Measurements from ENCODE around the gene IQCK.
A peak's percentile ranks its signal among the peaks of the same experiment; 100 is the strongest.
"Not testable (repeated sequence)": the region's sequence is repeated elsewhere in the genome, so short reads cannot be mapped to it uniquely, and the experiment has no call there.

Gene IQCK, protein sequence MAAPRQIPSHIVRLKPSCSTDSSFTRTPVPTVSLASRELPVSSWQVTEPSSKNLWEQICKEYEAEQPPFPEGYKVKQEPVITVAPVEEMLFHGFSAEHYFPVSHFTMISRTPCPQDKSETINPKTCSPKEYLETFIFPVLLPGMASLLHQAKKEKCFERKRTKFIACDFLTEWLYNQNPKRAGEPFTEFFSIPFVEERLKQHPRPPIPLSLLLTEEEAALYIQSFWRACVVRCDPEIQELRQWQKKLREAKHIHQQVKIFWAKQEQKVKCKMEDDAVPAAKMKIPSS

GRCh38 chr16:19717741-19718623 is at the start of gene IQCK, which contains the start of gene KNOP1:
TSS of gene IQCK (plus strand) at chr16:19718271. CDS start at chr16:19718307, 36 bp downstream.
TSS of gene KNOP1 (minus strand) at chr16:19718227. CDS start at chr16:19715035, 3,192 bp downstream.
- Mint-ChIP-seq H3K27ac (peak within 1 kb of the TSS; percentile 83), H3K4me3 (peak within 1 kb of the TSS; percentile 97), H3K27me3 (no peaks in the 10 kb centered on the region), H3K4me1 (peaks cover 17% of the 10 kb centered on the region), H3K36me3 (peaks cover 10% of the 10 kb centered on the region), H3K9me3 (peaks cover 2% of the 10 kb centered on the region)
- DNase-seq (ENCODE audit: low spot score in 2 of 2) (peak; percentile 76 to 84), ATAC-seq (ENCODE audit: low read depth) (peak; percentile 98)

GRCh38 chr16:19672378-19672777 is 45.7 kb upstream of the IQCK start:
- no peak overlapping the region for H3K4me3 Mint-ChIP-seq
- no peaks in the 10 kb centered on the region for H3K9me3 Mint-ChIP-seq
- no peaks in the 10 kb centered on the region for H3K4me1 Mint-ChIP-seq
- H3K27ac Mint-ChIP-seq = no peak overlapping the region
- DNase-seq (ENCODE audit: low spot score in 2 of 2) = no peak
- ATAC-seq (ENCODE audit: low read depth) = no peak
- H3K36me3 Mint-ChIP-seq = peaks cover 39% of the 10 kb centered on the region
- H3K27me3 Mint-ChIP-seq = no peaks in the 10 kb centered on the region

GRCh38 chr16:19674485-19674884 is 43.6 kb upstream of the IQCK start:
- DNase-seq (ENCODE audit: low spot score in 2 of 2) = no peak
- Mint-ChIP-seq H3K4me3 (no peak overlapping the region), H3K27me3 (no peaks in the 10 kb centered on the region), H3K27ac (no peak overlapping the region), H3K9me3 (no peaks in the 10 kb centered on the region), H3K36me3 (peaks cover 27% of the 10 kb centered on the region), H3K4me1 (no peaks in the 10 kb centered on the region)
- no peak for ATAC-seq (ENCODE audit: low read depth)

DNA sequence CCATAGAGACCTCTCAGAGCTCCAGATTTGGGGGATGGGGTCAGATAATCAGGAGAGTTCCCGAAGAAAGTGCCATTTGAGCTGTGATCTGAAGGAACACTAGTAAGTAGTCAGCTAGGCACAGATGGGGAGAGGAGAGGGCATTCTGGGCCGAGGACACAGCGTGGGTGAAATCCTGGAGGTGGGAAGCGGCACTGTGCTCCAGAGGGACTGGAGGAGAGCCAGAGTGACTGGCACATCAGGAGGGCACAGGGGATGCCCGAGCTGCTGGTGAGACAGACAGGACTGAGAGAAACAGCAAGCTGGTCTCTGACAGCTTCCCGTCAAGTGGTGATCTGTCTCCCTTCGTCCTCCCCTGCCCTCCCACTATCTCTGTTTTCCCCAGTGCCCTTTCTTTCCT is 40.7 kb upstream of the IQCK start:
- no peak for DNase-seq (ENCODE audit: low spot score in 2 of 2)
- Mint-ChIP-seq H3K9me3 (no peaks in the 10 kb centered on the region), H3K27me3 (no peaks in the 10 kb centered on the region), H3K4me1 (no peaks in the 10 kb centered on the region), H3K4me3 (no peak overlapping the region), H3K27ac (no peak overlapping the region), H3K36me3 (peaks cover 30% of the 10 kb centered on the region)
- ATAC-seq (ENCODE audit: low read depth) = no peak

DNA sequence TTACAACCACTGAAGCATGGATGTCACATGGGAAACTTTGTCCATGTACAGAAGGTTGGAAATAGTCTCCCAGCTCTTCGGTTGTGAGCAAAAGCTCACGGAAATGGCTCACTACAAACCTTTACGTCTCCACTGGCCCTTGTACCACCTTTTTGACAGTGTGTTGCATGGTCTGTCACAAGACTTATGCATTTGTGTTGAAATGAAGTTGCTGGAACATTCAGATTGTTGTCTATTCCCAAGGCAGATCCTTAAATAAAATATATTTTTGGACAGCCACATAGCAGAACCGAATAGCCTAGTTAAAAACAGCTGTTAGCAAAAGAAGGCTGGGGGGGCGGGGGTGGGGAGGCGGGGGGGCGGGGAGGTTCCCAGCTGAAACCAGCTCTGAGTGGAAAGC is 39.3 kb upstream of the IQCK start:
- peaks cover 41% of the 10 kb centered on the region for H3K36me3 Mint-ChIP-seq
- H3K27ac Mint-ChIP-seq = no peak overlapping the region

GRCh38 chr16:19679281-19679680 is 38.8 kb upstream of the IQCK start:
- H3K4me3 Mint-ChIP-seq, H3K9me3 Mint-ChIP-seq: not testable (repeated sequence)
- peaks cover 41% of the 10 kb centered on the region for H3K36me3 Mint-ChIP-seq

More for the DNA sequence above, 39.3 kb upstream of the IQCK start:
- Mint-ChIP-seq H3K4me3 (no peak overlapping the region), H3K27me3 (no peaks in the 10 kb centered on the region), H3K4me1 (no peaks in the 10 kb centered on the region), H3K9me3 (no peaks in the 10 kb centered on the region)
- DNase-seq (ENCODE audit: low spot score in 2 of 2) (no peak), ATAC-seq (ENCODE audit: low read depth) (no peak)

GRCh38 chr16:19680881-19681340 is 37.2 kb upstream of the IQCK start:
- Mint-ChIP-seq H3K9me3 (no peaks in the 10 kb centered on the region), H3K27ac (no peak overlapping the region), H3K4me3 (no peak overlapping the region), H3K4me1 (no peaks in the 10 kb centered on the region), H3K36me3 (peaks cover 46% of the 10 kb centered on the region), H3K27me3 (no peaks in the 10 kb centered on the region)
- no peak for ATAC-seq (ENCODE audit: low read depth)
- DNase-seq (ENCODE audit: low spot score in 2 of 2) = no peak

More at GRCh38 chr16:19679281-19679680, 38.8 kb upstream of the IQCK start:
- H3K27me3 Mint-ChIP-seq; DNase-seq (ENCODE audit: low spot score in 2 of 2); ATAC-seq (ENCODE audit: low read depth); H3K27ac Mint-ChIP-seq; H3K4me1 Mint-ChIP-seq: not testable (repeated sequence)

- Mint-ChIP-seq H3K36me3 (peaks cover 47% of the 10 kb centered on the region), H3K4me3 (no peak overlapping the region), H3K27ac (no peak overlapping the region), H3K4me1 (no peaks in the 10 kb centered on the region), H3K9me3 (no peaks in the 10 kb centered on the region), H3K27me3 (no peaks in the 10 kb centered on the region)
- ATAC-seq (ENCODE audit: low read depth) = no peak
- DNase-seq (ENCODE audit: low spot score in 2 of 2) = no peak
Observed at GRCh38 chr16:19681637-19682036, 36.4 kb upstream of the IQCK start.

DNA sequence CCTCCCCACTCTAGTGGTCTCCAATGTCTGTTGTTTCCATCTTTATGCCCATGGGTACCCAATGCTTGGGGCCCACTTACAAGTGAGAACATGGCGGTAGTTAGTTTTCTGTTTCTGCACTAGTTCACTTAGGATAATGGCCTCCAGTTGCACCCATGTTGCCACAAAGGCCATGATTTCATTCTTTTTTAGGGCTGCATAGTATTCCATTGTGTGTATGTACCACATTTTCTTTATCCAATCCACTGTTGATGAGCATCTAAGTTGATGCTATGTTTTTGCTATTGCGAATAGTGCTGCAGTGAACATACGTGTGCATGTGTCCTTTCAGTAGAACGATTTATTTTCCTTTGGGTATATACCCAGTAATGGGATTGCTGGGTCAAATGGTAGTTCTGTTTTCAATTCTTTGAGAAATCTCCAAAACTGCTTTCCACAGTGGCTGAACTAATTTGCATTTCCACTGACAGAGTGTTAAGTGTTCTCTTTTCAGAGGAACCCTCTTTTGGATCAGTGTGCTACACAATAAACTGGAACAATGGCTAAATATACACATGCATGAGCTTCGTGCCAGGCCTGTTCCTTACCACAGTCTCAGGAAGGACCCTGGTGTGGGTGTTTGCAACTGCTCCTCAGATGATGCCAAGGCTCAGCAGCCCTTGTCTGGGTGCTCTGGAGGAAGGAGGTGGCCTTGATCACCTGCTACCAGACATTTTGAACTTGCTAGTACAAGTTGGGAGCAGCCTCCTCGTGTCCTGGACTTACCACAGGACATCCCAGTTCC is 34.4 kb upstream of the IQCK start:
- no peak overlapping the region for H3K4me3 Mint-ChIP-seq

GRCh38 chr16:19685176-19685575 is 32.9 kb upstream of the IQCK start:
- ATAC-seq (ENCODE audit: low read depth) (no peak), DNase-seq (ENCODE audit: low spot score in 2 of 2) (no peak)
- H3K27me3 Mint-ChIP-seq = no peaks in the 10 kb centered on the region
- no peak overlapping the region for H3K27ac Mint-ChIP-seq
- no peak overlapping the region for H3K4me3 Mint-ChIP-seq
- no peaks in the 10 kb centered on the region for H3K4me1 Mint-ChIP-seq
- no peaks in the 10 kb centered on the region for H3K9me3 Mint-ChIP-seq
- peaks cover 55% of the 10 kb centered on the region for H3K36me3 Mint-ChIP-seq

More for the DNA sequence above, 34.4 kb upstream of the IQCK start:
- peaks cover 52% of the 10 kb centered on the region for H3K36me3 Mint-ChIP-seq
- H3K27me3 Mint-ChIP-seq = no peaks in the 10 kb centered on the region
- no peaks in the 10 kb centered on the region for H3K4me1 Mint-ChIP-seq
- H3K27ac Mint-ChIP-seq = no peak overlapping the region
- no peaks in the 10 kb centered on the region for H3K9me3 Mint-ChIP-seq
- ATAC-seq (ENCODE audit: low read depth) = no peak
- DNase-seq (ENCODE audit: low spot score in 2 of 2) = no peak

GRCh38 chr16:19687279-19687678 is 30.8 kb upstream of the IQCK start:
- no peak overlapping the region for H3K27ac Mint-ChIP-seq
- no peak overlapping the region for H3K4me3 Mint-ChIP-seq
- ATAC-seq (ENCODE audit: low read depth) (no peak), DNase-seq (ENCODE audit: low spot score in 2 of 2) (no peak)
- peaks cover 53% of the 10 kb centered on the region for H3K36me3 Mint-ChIP-seq
- H3K9me3 Mint-ChIP-seq = no peaks in the 10 kb centered on the region
- no peaks in the 10 kb centered on the region for H3K27me3 Mint-ChIP-seq
- H3K4me1 Mint-ChIP-seq = no peaks in the 10 kb centered on the region

DNA sequence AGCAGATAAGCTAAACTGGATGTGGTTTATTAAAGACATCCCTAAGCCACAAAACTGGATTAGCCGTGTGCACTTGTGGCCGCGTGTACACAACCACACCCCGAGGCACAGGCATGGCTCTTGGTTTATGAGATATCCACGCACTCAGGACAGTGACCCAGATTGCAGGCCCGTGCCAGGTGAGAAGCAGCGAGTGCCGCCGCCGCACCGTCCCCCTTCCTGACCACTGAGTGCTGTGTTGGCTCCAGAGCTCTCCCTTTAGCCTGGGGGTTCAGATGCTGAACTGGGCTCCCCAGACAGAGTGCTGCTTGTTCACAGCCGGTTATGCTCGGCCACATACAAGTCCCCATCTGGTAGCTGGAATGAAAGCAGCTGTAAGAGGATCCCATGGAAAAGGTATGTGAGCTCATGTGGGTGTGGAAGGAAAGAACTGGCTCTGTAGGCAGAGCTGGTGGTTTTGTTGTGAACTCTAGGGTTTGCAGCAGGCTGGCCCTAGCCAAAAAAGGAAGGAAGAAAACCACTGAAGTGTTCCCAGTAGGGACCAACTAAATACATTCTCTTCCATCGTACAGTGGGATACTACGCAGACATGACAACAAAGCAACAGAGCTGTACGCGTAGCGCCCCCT is 29.6 kb upstream of the IQCK start:
- peaks cover 49% of the 10 kb centered on the region for H3K36me3 Mint-ChIP-seq

GRCh38 chr16:19689342-19689741 is 28.7 kb upstream of the IQCK start:
- Mint-ChIP-seq H3K27ac (no peak overlapping the region), H3K9me3 (no peaks in the 10 kb centered on the region), H3K36me3 (peaks cover 44% of the 10 kb centered on the region), H3K4me3 (no peak overlapping the region), H3K4me1 (no peaks in the 10 kb centered on the region), H3K27me3 (no peaks in the 10 kb centered on the region)
- no peak for DNase-seq (ENCODE audit: low spot score in 2 of 2)
- no peak for ATAC-seq (ENCODE audit: low read depth)

More for the DNA sequence above, 29.6 kb upstream of the IQCK start:
- Mint-ChIP-seq H3K27me3 (no peaks in the 10 kb centered on the region), H3K27ac (no peak overlapping the region), H3K4me3 (no peak overlapping the region), H3K4me1 (no peaks in the 10 kb centered on the region), H3K9me3 (no peaks in the 10 kb centered on the region)
- ATAC-seq (ENCODE audit: low read depth) (no peak), DNase-seq (ENCODE audit: low spot score in 2 of 2) (no peak)
